BLaER1 (cell line): ENCODE results near the gene TJP1.

Source experiments
- H3K27ac ChIP-seq: shearing (Covaris generic); formaldehyde crosslinking; 2 replicates; pipeline ENCODE4 v1.8.1; 2022
- H3K27me3 ChIP-seq: shearing (Covaris generic); formaldehyde crosslinking; 2 replicates; pipeline ENCODE4 v1.8.1; 2022
- H3K36me3 ChIP-seq: shearing (Covaris generic); formaldehyde crosslinking; 2 replicates; pipeline ENCODE4 v1.8.1; 2022
- H3K4me1 ChIP-seq: shearing (Covaris generic); formaldehyde crosslinking; 2 replicates; pipeline ENCODE4 v1.8.1; 2022
- H3K4me2 ChIP-seq: shearing (Covaris generic); formaldehyde crosslinking; 2 replicates; pipeline ENCODE4 v1.8.1; 2022
- H3K4me3 ChIP-seq: shearing (Covaris generic); formaldehyde crosslinking; 2 replicates; pipeline ENCODE4 v1.8.1; 2022
- H3K9ac ChIP-seq: shearing (Covaris generic); formaldehyde crosslinking; 2 replicates; pipeline ENCODE4 v1.8.1; 2022
- H3K9me3 ChIP-seq: shearing (Covaris generic); formaldehyde crosslinking; 2 replicates; pipeline ENCODE4 v1.8.1; 2022
- H4K20me1 ChIP-seq: shearing (Covaris generic); formaldehyde crosslinking; 2 replicates; pipeline ENCODE4 v1.8.1; 2022
- Cebpa-rat ChIP-seq: shearing (Covaris generic); IDR thresholded peaks from 2 replicates; pipeline ENCODE4 v1.8.1; 2022

Gene TJP1

DNA sequence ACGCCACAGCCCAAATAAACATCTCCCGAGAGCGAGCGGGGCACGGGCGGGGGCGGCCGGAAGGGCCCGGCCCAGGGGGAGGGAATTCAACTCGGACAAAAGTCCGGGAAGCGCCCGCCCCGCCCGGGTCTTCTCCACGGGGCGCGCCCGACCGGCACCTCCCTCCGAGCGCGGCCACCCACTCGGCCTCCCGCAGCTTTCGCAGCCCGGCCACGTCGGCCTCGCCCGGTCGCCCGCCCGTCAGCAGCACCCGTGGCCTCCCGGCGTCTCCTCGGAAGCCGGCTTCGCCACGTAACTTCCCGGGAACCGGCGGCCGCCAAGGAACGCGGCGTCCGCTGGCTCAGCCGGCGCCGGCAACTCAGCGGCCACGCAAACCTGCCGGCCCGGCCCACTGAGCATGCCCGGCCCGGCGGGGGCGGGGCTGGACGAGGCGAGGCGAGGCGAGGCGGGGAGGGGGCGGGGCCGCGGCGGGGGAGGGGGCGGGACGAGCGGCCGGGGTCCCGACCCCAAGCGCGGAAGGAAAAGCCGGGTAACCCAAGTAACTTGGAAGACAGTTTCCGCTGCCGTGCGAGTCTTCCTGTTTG lies at the start of gene TJP1:
TSS of gene TJP1 (minus strand) at position 369 of the 584 bp plus-strand sequence. CDS start 440 bp downstream, outside the sequence.
- Histone ChIP-seq H3K4me2 (0 out of 2 replicates have a peak within 1 kb of the TSS, but pooled peaks have one; percentile 22), H3K4me1 (no peaks in the 10 kb centered on the region), H4K20me1 (peaks cover 53% of the 10 kb centered on the region), H3K9me3 (peaks cover 9% of the 10 kb centered on the region; the same call in 1 of the 2 replicates), H3K36me3 (no peaks in the 10 kb centered on the region), H3K4me3 (no peak within 1 kb of the TSS), H3K9ac (no peak within 1 kb of the TSS), H3K27ac (no peak within 1 kb of the TSS), H3K27me3 (peaks cover 85% of the 10 kb centered on the region)
- no peak for TF ChIP-seq Cebpa-rat

DNA sequence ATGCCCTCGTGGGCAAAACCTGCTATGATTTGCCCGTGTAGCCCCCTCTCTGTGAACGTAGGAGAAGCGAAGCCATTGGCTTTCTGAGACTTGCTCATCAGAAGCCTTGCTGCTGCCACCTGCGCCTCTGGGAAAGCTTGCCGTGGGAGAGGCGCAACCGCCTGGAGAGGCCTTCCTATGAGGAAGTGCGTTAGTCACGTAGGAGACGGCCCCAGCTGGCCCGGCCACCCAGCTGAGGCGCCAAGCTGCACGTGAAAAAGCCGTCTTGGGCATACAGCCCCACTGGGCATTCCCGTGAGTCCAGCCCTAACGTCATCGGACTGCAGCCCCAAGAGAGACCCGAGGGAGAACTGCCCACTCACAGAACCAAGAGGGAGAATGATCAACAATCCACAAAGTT lies 49.1 kb upstream of the TJP1 start:
- H3K27ac ChIP-seq = no peak overlapping the region
- H3K9me3 ChIP-seq = no peaks in the 10 kb centered on the region
- H3K4me3 ChIP-seq = no peak overlapping the region
- H3K4me2 ChIP-seq = peak overlapping the region; percentile 31; the same call in 1 of the 2 replicates
- H3K27me3 ChIP-seq = no peaks in the 10 kb centered on the region
- TF ChIP-seq Cebpa-rat = no peak
- no peaks in the 10 kb centered on the region for H3K36me3 ChIP-seq
- H3K4me1 ChIP-seq = peaks cover 9% of the 10 kb centered on the region
- no peaks in the 10 kb centered on the region for H4K20me1 ChIP-seq
- H3K9ac ChIP-seq = no peak overlapping the region

- Histone ChIP-seq H3K27ac (no peak overlapping the region), H3K4me3 (no peak overlapping the region), H3K9me3 (no peaks in the 10 kb centered on the region), H3K4me2 (no peak overlapping the region), H3K36me3 (no peaks in the 10 kb centered on the region), H3K4me1 (peaks cover 9% of the 10 kb centered on the region), H3K27me3 (no peaks in the 10 kb centered on the region), H4K20me1 (no peaks in the 10 kb centered on the region), H3K9ac (no peak overlapping the region)
- TF ChIP-seq Cebpa-rat = no peak
Observed at GRCh38 chr15:29870495-29871151, 48.4 kb upstream of the TJP1 start.

- H3K9ac ChIP-seq = no peak overlapping the region
- peaks cover 9% of the 10 kb centered on the region for H3K4me1 ChIP-seq
- H3K4me3 ChIP-seq = no peak overlapping the region
- H3K27ac ChIP-seq = no peak overlapping the region
- TF ChIP-seq Cebpa-rat = no peak
- no peaks in the 10 kb centered on the region for H3K9me3 ChIP-seq
- H3K36me3 ChIP-seq = no peaks in the 10 kb centered on the region
- no peaks in the 10 kb centered on the region for H3K27me3 ChIP-seq
- no peaks in the 10 kb centered on the region for H4K20me1 ChIP-seq
- no peak overlapping the region for H3K4me2 ChIP-seq
Observed at GRCh38 chr15:29867241-29868000, 45.2 kb upstream of the TJP1 start.

GRCh38 chr15:29866337-29866736 lies 44.1 kb upstream of the TJP1 start:
- no peak overlapping the region for H3K9ac ChIP-seq
- H3K4me2 ChIP-seq = no peak overlapping the region
- H3K4me3 ChIP-seq = no peak overlapping the region
- H3K36me3 ChIP-seq = no peaks in the 10 kb centered on the region
- H3K9me3 ChIP-seq = no peaks in the 10 kb centered on the region
- H4K20me1 ChIP-seq = no peaks in the 10 kb centered on the region
- no peak for TF ChIP-seq Cebpa-rat
- no peak overlapping the region for H3K27ac ChIP-seq
- H3K4me1 ChIP-seq = peaks cover 7% of the 10 kb centered on the region
- H3K27me3 ChIP-seq = no peaks in the 10 kb centered on the region

DNA sequence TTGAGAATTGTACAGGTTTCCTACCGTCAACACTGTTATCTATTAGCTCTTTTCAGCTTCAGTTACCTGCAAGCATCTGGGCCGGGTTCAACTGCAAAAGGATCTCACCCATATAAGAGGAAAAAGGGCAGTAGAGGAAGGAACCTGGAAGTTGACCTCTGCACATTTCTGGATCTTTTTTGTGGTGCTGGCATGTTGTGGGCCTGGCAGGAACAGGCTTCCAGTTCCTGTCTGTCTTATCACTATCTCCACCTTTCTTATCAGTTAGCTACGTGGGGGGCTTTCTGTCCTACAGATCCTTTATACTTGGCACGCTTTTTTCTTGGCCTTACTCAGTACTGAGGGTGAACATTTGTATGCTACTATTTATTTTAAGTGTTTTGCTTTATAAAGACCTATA lies 42.2 kb upstream of the TJP1 start:
- Histone ChIP-seq H3K9me3 (no peaks in the 10 kb centered on the region), H4K20me1 (no peaks in the 10 kb centered on the region), H3K9ac (no peak overlapping the region), H3K36me3 (no peaks in the 10 kb centered on the region), H3K4me2 (no peak overlapping the region), H3K4me1 (peaks cover 4% of the 10 kb centered on the region; the same call in 1 of the 2 replicates), H3K27ac (no peak overlapping the region), H3K27me3 (no peaks in the 10 kb centered on the region), H3K4me3 (no peak overlapping the region)
- TF ChIP-seq Cebpa-rat = no peak

GRCh38 chr15:29863438-29863837 lies 41.2 kb upstream of the TJP1 start:
- H3K4me3 ChIP-seq = no peak overlapping the region
- no peak for TF ChIP-seq Cebpa-rat
- H3K9ac ChIP-seq = no peak overlapping the region
- H3K4me2 ChIP-seq = no peak overlapping the region
- H4K20me1 ChIP-seq = no peaks in the 10 kb centered on the region
- H3K9me3 ChIP-seq = no peaks in the 10 kb centered on the region
- H3K36me3 ChIP-seq = no peaks in the 10 kb centered on the region
- H3K27me3 ChIP-seq = no peaks in the 10 kb centered on the region
- H3K27ac ChIP-seq = no peak overlapping the region
- H3K4me1 ChIP-seq = peaks cover 7% of the 10 kb centered on the region; the same call in 1 of the 2 replicates

DNA sequence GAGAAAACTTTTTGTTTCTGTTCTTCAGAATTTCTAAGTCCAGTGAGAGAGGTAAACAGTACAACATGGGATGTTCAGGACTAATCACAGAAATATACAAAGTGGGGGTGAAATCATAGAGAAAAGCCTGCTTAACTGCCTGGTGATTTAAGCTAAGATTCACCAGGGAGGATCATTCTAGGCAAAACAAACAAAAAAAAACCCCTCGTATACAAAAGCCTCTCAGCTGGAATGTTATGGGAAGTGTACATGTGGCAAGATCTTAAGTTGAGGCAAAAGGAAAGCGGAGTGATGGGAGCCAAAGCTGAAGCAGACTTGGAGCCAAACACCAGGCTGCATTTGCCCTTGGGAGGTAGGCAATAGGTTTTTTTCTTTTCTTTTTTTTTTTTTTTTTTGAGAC lies 40.0 kb upstream of the TJP1 start:
- Histone ChIP-seq H4K20me1 (no peaks in the 10 kb centered on the region), H3K4me2 (no peak overlapping the region), H3K4me3 (no peak overlapping the region), H3K36me3 (no peaks in the 10 kb centered on the region), H3K9me3 (no peaks in the 10 kb centered on the region), H3K27me3 (no peaks in the 10 kb centered on the region), H3K27ac (no peak overlapping the region), H3K9ac (no peak overlapping the region), H3K4me1 (peaks cover 10% of the 10 kb centered on the region)
- no peak for TF ChIP-seq Cebpa-rat

DNA sequence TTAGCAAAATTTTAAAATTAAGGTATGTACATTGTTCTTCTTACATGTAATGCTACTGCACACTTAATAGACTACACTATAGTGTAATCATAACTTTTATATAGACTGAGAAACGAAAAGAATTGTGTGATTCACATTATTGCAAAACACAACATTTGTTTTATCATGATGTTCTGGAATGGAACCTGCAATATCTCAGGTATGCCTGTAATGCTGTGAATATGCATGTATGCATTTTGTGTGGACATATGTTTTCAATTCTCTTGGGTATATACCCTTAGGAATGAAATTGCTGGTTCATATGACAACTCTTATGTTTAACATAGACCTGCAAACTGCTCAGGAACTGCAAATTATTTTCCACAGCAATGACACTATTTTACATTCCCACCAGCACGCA lies 38.6 kb upstream of the TJP1 start:
- Histone ChIP-seq H3K9me3 (no peaks in the 10 kb centered on the region), H3K27ac (no peak overlapping the region), H3K27me3 (no peaks in the 10 kb centered on the region), H3K4me2 (no peak overlapping the region), H3K9ac (no peak overlapping the region), H4K20me1 (no peaks in the 10 kb centered on the region), H3K4me1 (peaks cover 14% of the 10 kb centered on the region), H3K4me3 (no peak overlapping the region), H3K36me3 (no peaks in the 10 kb centered on the region)
- no peak for TF ChIP-seq Cebpa-rat
